K562 (cell line): Measurements from ENCODE around the gene INPP5D. TPM values are rescaled to one million over a fixed set of nuclear protein-coding genes. Genes with fewer than 3 reads are reported as not detected.

ENCODE experiments used
- ATAC-seq: fragments of 200-7000 bp; cut with Tn5 transposase; 3 replicates; pipeline ENCODE4 v1.9.1; 2020; ENCODE audit warnings: moderate library complexity
- BruUV-seq: library from RNA; stranded (reverse); fragments of 400-500 nt; replicated peaks from 2 replicates; lab custom pipeline; 2021; lab: Mats Ljungman, UMichigan
- CTCF ChIA-PET: fragments of 300-600 bp; formaldehyde crosslinking; extraction: SDS; loops from one replicate; lab custom pipeline; 2021; ENCODE audit warnings: low intra/inter-chr PET ratio; lab: Yijun Ruan, JAX
- POLR2A ChIA-PET: fragments of 300-600, 350-650 bp; sonication (Branson Sonifier 250); formaldehyde crosslinking; extraction: SDS; loops from one replicate; lab custom pipeline; 2021; ENCODE audit warnings: antibody characterized with exemption, inconsistent platforms; lab: Yijun Ruan, JAX
- DNase-seq, 4 experiments: peaks; one replicate each; pipeline versions ENCODE4 v3.0.0 to v3.0.0-alpha.2; 2011 to 2018; ENCODE audit warnings: low spot score in 3 of 4, mixed read lengths in 3 of 4; ENCODE audit errors: extremely low read depth in 1 of 4
- FAIRE-seq: peaks from 2 replicates; lab custom pipeline; 2011; peaks lifted over from hg19 to GRCh38; lab: Jason Lieb, UNC
- H2AFZ ChIP-seq: 2 replicates; pipeline ENCODE4 v1.6.0; 2011; ENCODE audit warnings: low read depth, low read length, control low read depth, inconsistent platforms
- H3K27ac ChIP-seq: fragments of 200-600 bp; 3 replicates; pipeline ENCODE4 v1.8.0; 2011; ENCODE audit warnings: low read depth, mild to moderate bottlenecking, control low read depth, inconsistent platforms, low read length, moderate library complexity, mixed read lengths; ENCODE audit errors: extremely low read depth
- H3K27me3 ChIP-seq, 2 experiments: fragments of 300-600 bp in 1 of 2; 2 replicates in 1 of 2; 3 replicates in 1 of 2; pipeline versions ENCODE4 v1.6.0 to v1.8.0; 2011; ENCODE audit warnings: inconsistent platforms in 2 of 2, low read length in 2 of 2, mild to moderate bottlenecking in 1 of 2, mixed read lengths in 1 of 2, moderate library complexity in 1 of 2; ENCODE audit not compliant: control insufficient read depth in 2 of 2, insufficient read depth in 2 of 2
- H3K36me3 ChIP-seq: fragments of 300-600 bp; 3 replicates; pipeline ENCODE4 v1.8.0; 2011; ENCODE audit warnings: mild to moderate bottlenecking, low read length, inconsistent platforms; ENCODE audit not compliant: control insufficient read depth, insufficient read depth
- H3K4me1 ChIP-seq, 2 experiments: fragments of 200-600 bp in 1 of 2; replicated peaks in 1 of 2; 2 replicates in 1 of 2; 3 replicates in 1 of 2; pipeline versions ENCODE4 v1.5.1 to v1.8.0; 2011; ENCODE audit warnings: inconsistent platforms in 2 of 2, low read length in 2 of 2, mild to moderate bottlenecking in 1 of 2, mixed read lengths in 1 of 2, moderate library complexity in 1 of 2; ENCODE audit not compliant: control insufficient read depth in 2 of 2, insufficient read depth in 2 of 2
- H3K4me2 ChIP-seq: 2 replicates; pipeline ENCODE4 v1.6.1; 2011; ENCODE audit warnings: low read length, control low read depth, inconsistent platforms, mixed read lengths; ENCODE audit not compliant: insufficient read depth
- H3K4me3 ChIP-seq: fragments of 200-600 bp; sonication (generic), shearing (Covaris generic); 2 replicates; pipeline ENCODE4 v1.5.1; 2016; ENCODE audit warnings: control low read depth, inconsistent platforms
- H3K79me2 ChIP-seq: fragments of 200-600 bp; 3 replicates; pipeline ENCODE4 v1.8.0; 2011; ENCODE audit warnings: low read length, inconsistent platforms; ENCODE audit not compliant: control insufficient read depth, insufficient read depth
- H3K9ac ChIP-seq, 2 experiments: 2 replicates each; pipeline versions ENCODE4 v1.6.0 to v1.6.1; 2011; ENCODE audit warnings: low read depth in 2 of 2, low read length in 2 of 2, control low read depth in 1 of 2, inconsistent platforms in 1 of 2, mild to moderate bottlenecking in 1 of 2, mixed read lengths in 1 of 2; ENCODE audit not compliant: insufficient read depth in 1 of 2
- H3K9me1 ChIP-seq: one replicate; pipeline ENCODE4 v1.6.0; 2011; ENCODE audit warnings: inconsistent platforms, mild to moderate bottlenecking, low read length, moderate library complexity; ENCODE audit not compliant: control insufficient read depth, insufficient read depth
- H3K9me3 ChIP-seq: replicated peaks from 2 replicates; pipeline ENCODE4 v1.5.1; 2011; ENCODE audit warnings: low read depth, low read length, inconsistent platforms; ENCODE audit not compliant: control insufficient read depth, insufficient read depth
- H4K20me1 ChIP-seq: replicated peaks from 2 replicates; pipeline ENCODE4 v1.6.1; 2011; ENCODE audit warnings: low read length, inconsistent platforms, mixed read lengths; ENCODE audit not compliant: control insufficient read depth, insufficient read depth
- ELF2 ChIP-seq: fragments of 250-450 bp; sonication (Bioruptor Pico); IDR thresholded peaks from 2 replicates; pipeline ENCODE4 v1.5.0; 2021; ENCODE audit warnings: mild to moderate bottlenecking
- RUNX1 ChIP-seq: sonication (generic); IDR thresholded peaks from 2 replicates; pipeline ENCODE4 v1.6.1; 2016; ENCODE audit warnings: antibody characterized with exemption, low read depth
- SMAD3 ChIP-seq: fragments of 450-650 bp; formaldehyde crosslinking; conservative IDR thresholded peaks from 2 replicates; pipeline ENCODE4 v1.4.0; 2020; ENCODE audit warnings: mild to moderate bottlenecking
- TGIF2 ChIP-seq: sonication (generic); formaldehyde crosslinking; IDR thresholded peaks from 2 replicates; pipeline ENCODE4 v1.8.1; 2022; ENCODE audit warnings: mild to moderate bottlenecking, missing genetic modification reagents, moderate library complexity
- TSC22D4 ChIP-seq: fragments of 450-650 bp; IDR thresholded peaks from 2 replicates; pipeline ENCODE4 v1.6.1; 2016; ENCODE audit warnings: missing genetic modification characterization, missing biosample characterization, control low read depth
- ZKSCAN8 ChIP-seq: fragments of 200-800 bp; sonication (Bioruptor generic); IDR thresholded peaks from 2 replicates; pipeline ENCODE4 v1.6.1; 2016; ENCODE audit warnings: missing genetic modification characterization, missing compliant biosample characterization
- ZNF609 ChIP-seq: sonication (generic); formaldehyde crosslinking; IDR thresholded peaks from 2 replicates; pipeline ENCODE4 v1.8.1; 2023; ENCODE audit warnings: missing genetic modification reagents, mild to moderate bottlenecking, borderline replicate concordance
- WGBS: fragments of 100-300 bp; shearing (Covaris generic); methylation state at CpG from one replicate; pipeline ENCODE4 v1.1.6; 2016; ENCODE audit warnings: low coverage, mixed read lengths; ENCODE audit not compliant: insufficient coverage; ENCODE audit errors: missing lambda C conversion rate; 5-methylcytosine and 5-hydroxymethylcytosine counted together
- in situ Hi-C: fragments of 300-500 bp; cut with MboI; formaldehyde crosslinking; loops from 4 replicates; pipeline ENCODE4 v1.15.0; 2018; ENCODE audit warnings: inconsistent platforms, mixed read lengths
- intact Hi-C: fragments of 100-400 bp; cut with micrococcal nuclease; formaldehyde crosslinking; loops from 2 replicates; pipeline ENCODE4 v1.14.2; 2022
- polyA plus RNA-seq, 8 experiments: library from polyadenylated mRNA; depleted of rRNA in 4 of 8; stranded (reverse) in 5 of 8; unstranded in 3 of 8; fragments of >200 nt; fragmentation: Nextera tagmentation in 2 of 8; fragmentation: Illumina TruSeq in 1 of 8; extraction: Ambion mirVana in 2 of 8; extraction: Trizol in 1 of 8; gene quantifications; 2 replicates each; pipeline versions ENCODE4 v1.2.1 to v1.2.3, GENCODE V29; 2011 to 2014; ENCODE audit warnings: inconsistent platforms in 1 of 8, missing spikeins in 1 of 8
- total RNA-seq, 7 experiments: library from RNA; depleted of rRNA in 6 of 7; stranded (reverse); fragments of >200 nt in 6 of 7; fragmentation: Illumina TruSeq in 2 of 7; extraction: Trizol in 2 of 7; gene quantifications; 2 replicates each; pipeline versions ENCODE4 v1.2.1 to v1.2.3, GENCODE V29; 2011 to 2021; ENCODE audit warnings: low replicate concordance in 1 of 7

The INPP5D gene
- total and polyA plus RNA-seq, 9 of the 15 experiments (the other 6 are each of a cell fraction or from before 2014, with no cell fraction given): 0.55 to 6.2 (median 2.2) TPM

GRCh38 chr2:233111427-233111826 lies 51.3 kb downstream of the INPP5D start:
- 65% methylated on average over 5 of the region's 5 CpGs for WGBS
- peaks cover 0 to 6% of the 10 kb centered on the region in 2 experiments; a peak in 2 of 5 replicates for H3K4me1 ChIP-seq
- H3K9me3 ChIP-seq: no peaks in the 10 kb centered on the region
- TF ChIP-seq ELF2 (CRISPR knock-in tag) (no peak), TGIF2 (CRISPR knock-in tag) (no peak), RUNX1 (no peak), SMAD3 (CRISPR knock-in tag) (no peak), ZNF609 (CRISPR knock-in tag) (no peak), ZKSCAN8 (CRISPR knock-in tag) (no peak), TSC22D4 (no peak)

More at GRCh38 chr2:233111427-233111826, 51.3 kb downstream of the INPP5D start:
- DNase-seq (no peak), ATAC-seq (no peak), FAIRE-seq (no peak)
- Histone ChIP-seq H2AFZ (no peak overlapping the region), H3K79me2 (no peaks in the 10 kb centered on the region), H3K36me3 (no peaks in the 10 kb centered on the region), H3K27me3 (no peaks in the 10 kb centered on the region), H3K27ac (no peak overlapping the region), H3K4me2 (no peak overlapping the region), H3K4me3 (no peak overlapping the region), H4K20me1 (no peaks in the 10 kb centered on the region), H3K9ac (no peak overlapping the region), H3K9me1 (no peaks in the 10 kb centered on the region)
- in situ Hi-C loops (no loop called here), intact Hi-C loops (no loop called here)
- ChIA-PET CTCF (no interaction called here), POLR2A (interaction anchor here (0.6 kb wide), 1 partner anchor 21 kb away, joined by 3 read pairs; no protein-coding TSS in a partner anchor)
- BruUV-seq: no TSS peak
